ENCODE results near the gene EIF3L.

The EIF3L gene

GRCh38 chr22:37906364-37907008 is 57.3 kb downstream of the EIF3L start:
- peak in 3 of 6 experiments; percentile 26 to 47 (median 30) for DNase-seq

DNA sequence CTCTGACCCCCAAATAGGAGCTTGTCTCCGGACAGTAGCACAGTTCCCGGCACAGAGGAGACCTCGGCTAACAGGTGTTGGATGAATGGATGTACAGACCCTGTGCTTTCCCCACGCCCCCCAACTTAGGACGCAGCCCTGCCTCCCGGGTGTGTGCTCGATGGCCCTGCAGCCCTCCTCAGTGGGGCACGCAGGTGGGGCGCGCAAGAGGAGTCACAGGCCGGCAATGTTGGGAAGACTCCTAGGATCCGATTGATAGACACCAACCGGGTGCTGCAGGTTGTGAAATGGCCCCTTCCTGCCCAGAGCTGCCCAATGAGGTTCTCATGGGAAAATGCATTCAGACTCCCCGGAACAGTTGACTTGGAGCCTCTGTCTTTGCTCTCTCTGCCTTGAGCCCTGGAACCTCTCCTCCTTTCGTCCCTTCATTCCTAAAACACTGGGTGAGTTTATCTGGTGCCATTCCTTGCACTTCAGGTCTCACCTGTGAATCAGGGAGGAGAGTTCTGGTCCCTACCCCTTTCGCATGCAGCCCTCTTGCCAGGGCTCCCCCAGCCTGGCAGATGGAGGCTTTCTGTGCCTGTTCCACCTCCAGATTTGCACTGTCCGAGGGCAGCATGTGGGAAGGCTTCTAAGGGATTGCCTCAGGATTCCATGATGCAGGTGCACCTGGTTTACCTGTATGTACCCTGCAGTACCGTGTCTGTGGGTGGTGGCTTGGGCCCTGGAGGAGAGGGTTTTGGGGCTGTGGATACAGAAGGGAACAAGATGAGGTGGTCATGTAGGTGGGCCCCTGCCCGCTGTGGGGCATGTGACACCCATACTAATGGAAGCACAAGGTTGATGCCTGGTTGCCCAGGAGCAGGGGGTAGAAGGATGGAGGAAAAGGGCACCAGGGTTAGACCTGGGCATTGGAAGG is 58.1 kb downstream of the EIF3L start:
- DNase-seq: no peak

DNA sequence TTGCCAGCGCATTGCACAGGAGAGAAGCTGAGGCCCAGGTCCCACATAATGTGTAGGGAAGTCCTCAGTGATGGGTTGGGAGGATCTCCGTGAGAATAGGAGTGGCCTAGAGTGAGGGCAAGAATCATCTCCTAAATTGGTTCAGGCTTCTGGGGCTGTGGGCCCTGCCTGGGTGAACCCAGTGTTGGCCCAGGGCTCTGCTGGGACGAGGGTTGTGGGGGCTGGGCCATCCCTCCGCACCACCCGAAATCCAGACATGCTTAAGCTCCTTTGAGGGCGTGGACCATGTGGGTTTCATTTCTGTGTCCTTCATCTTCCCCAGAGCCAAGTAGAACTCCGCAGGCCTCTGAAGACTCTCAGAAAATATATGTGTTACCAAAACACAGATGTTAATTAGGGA is 60.5 kb downstream of the EIF3L start:
- no peak for DNase-seq

GRCh38 chr22:37910890-37911672 is 61.9 kb downstream of the EIF3L start:
- DNase-seq: no peak

DNA sequence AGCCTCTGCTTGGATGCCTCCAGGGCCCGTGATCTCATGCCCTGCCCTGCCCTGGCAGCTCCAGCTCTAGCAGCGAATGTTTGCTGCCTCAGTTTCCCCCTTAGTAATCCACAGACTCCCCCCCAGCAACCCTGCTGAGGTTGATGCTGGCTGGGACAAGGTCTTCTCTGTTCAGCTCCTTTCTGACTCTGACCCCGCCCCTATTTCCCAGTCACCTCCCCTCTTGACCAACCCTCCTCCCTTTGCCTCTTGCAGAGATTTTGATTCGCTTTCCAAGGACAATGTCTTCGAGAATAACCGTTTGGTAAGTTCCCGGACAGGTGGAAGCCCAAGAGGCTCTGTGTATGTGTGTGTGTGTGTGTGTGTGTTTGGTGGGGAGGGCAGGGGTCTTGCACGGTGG is 62.5 kb downstream of the EIF3L start:
- DNase-seq: no peak

GRCh38 chr22:37912171-37912570 is 63.0 kb downstream of the EIF3L start:
- DNase-seq: no peak

GRCh38 chr22:37913233-37913721 is 64.1 kb downstream of the EIF3L start:
- DNase-seq: no peak

- no peak for DNase-seq
Measured at GRCh38 chr22:37916311-37916710, 67.1 kb downstream of the EIF3L start.

DNA sequence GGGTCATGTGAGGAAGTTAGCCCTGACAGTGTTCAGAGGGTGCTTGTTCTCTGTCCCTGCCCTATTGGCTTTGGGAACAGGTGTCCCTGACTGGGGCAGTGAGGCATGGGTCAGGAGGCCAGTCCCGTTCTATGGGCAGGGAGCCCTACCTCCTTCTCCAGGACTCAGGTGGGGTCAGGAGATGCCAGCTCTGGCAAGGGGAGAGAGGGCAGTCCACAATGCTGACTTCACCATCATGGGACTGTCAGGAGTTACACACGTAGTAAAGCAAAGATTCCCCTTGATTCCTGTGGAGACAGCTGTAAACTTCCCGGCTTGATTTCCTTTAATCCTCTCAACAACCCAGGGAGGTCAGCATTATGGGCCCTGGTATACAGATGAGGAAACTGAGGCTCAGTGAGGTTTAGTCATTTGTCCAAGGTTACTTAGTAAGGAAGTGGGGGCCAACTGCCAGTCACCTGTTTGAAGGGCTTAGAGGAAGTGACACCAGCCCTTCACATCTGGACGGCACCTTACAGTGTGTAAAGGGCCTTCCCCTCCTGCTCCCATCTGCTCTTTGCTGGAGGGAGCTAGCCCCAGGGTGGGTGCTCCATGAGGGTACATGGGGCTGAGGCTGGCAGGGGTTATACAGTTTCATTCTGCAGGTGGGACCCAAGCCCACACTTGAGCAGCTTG is 68.8 kb downstream of the EIF3L start:
- DNase-seq: no peak

DNA sequence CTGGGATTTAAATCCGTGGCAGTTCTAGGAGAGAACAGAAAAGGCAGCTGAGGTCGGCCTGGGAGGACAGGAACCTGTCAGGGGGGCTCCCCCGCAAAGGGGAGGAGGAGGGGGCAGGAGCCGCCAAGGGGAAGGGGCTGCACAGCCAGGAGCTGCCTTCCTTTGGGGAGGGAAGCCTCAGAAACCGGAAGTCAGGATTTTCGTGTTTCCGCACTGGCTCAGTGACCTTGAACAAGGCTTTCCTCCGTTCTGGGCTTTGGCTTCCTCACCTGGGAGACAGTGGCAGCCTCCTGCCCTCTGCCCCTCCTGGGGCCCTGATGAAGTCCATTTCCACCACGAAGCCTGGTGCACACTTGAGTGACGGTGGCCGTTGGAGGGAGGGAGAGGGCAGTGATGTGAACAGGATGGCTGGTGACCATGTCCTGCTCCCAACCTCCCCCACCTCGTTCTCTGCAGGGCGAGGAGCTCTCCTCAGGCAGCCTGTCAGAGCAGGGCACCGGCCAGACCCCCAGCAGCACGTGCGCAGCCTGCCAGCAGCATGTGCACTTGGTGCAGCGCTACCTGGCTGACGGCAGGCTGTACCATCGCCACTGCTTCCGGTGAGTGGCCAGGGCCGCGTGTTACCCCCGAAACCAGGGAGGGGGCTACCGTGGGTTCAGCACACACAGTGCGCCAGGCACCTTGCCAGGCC is 69.5 kb downstream of the EIF3L start:
- DNase-seq: no peak

DNA sequence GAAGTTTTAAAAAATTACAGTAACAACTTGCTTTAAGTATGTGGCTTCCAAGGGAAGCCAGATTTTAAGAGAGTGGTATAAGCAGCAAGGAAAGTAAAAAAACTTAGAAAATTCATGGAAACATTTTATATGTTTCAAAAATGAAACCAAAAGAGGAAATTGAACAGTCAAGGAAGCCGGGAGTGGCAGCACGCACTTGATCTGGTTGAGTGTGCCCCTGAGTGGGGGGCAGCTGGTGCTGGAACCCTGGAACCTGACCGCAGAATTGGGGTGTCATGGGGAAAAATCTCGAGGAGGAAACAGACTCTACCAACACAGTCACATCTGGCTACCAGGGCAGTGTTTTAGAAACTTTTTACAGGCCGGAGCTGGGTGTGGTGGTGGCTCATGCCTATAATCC is 70.9 kb downstream of the EIF3L start:
- no peak for DNase-seq

DNA sequence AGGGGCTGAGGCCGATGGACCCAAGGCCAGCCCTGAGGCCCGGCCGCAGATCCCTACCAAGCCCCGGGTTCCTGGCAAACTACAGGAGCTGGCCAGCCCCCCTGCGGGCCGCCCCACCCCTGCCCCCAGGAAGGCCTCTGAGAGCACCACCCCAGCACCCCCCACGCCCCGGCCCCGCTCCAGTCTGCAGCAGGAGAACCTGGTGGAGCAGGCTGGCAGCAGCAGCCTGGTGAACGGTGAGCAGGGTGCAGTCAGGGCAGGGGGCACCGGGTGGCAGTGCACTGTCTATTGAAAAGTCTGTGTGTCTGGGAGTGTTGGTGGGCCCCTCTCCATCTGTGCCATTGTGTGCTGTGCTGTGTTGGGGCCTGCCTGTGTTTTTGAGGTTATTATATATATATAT is 73.0 kb downstream of the EIF3L start:
- no peak for DNase-seq

DNA sequence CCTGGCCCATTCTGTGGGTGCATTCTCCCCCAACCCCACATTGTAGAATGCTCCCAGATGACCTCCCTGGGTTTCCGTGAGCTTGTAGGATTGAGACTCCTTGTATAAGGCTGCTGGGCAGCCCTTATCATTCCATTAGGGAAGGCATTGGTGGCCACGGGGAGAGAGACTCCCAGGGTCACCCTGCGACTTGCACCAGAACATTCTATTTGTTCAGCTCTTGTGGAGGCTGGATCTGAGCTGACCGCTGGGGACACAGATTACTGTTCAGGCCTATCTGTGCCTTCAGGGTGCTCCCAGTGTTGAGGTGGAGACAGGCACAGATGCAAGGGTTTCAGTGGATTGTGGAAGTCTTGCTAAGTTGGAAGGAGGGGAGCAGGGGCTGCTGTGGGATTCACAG is 74.7 kb downstream of the EIF3L start:
- no peak for DNase-seq

GRCh38 chr22:37924386-37925065 is 75.3 kb downstream of the EIF3L start:
- no peak for DNase-seq

- no peak for DNase-seq
Measured at GRCh38 chr22:37925330-37925729, 76.1 kb downstream of the EIF3L start.

DNA sequence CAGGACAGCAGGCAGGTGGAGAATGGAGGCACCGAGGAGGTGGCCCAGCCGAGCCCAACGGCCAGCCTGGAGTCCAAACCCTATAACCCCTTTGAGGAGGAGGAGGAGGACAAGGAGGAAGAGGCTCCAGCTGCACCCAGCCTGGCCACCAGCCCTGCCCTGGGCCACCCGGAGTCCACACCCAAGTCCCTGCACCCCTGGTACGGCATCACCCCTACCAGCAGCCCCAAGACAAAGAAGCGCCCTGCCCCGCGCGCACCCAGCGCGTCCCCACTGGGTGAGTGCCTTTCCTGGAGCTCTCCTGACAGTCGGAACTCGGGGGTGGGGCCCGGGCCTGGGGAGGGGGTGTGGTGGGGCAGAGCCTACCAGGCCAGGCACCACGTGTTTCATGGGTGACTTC is 76.5 kb downstream of the EIF3L start:
- no peak for DNase-seq

- DNase-seq: no peak
Measured at GRCh38 chr22:37926358-37926757, 77.1 kb downstream of the EIF3L start.

DNA sequence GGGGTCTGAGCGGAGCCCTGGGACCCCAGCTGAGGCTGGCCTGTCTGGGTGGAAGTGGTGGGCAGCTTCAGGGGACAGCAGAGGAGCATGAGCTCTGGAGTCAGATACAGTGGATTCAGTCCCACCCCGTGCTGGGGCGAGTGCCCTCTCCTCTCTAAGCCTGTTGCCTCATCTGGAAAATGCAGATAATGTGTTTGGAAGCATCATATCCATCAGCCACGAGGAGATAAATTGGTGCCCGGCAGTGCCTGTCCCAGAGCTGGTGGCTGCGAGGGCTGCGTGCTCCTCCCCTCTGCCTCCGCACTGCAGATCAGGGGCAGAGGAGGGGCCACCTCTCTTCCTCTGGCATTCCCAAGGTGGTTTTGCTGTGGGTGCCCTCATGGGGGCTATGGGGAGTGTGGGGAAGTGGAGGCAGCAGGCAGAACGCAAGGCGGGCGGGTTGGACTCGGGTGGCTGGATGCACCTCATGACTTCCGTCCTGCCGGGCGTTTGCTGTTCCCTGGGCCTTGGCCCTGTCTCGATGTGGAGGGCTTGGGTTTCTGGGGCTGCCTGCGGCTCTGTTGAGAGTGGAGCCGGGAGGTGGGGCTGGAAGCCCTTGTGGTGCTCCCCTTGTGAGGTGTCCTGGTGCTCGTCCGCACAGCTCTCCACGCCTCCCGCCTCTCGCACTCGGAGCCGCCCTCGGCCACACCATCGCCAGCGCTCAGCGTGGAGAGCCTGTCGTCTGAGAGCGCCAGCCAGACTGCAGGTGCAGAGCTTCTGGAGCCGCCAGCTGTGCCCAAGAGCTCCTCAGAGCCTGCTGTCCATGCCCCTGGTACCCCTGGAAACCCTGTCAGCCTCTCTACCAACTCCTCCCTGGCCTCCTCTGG is 77.8 kb downstream of the EIF3L start:
- no peak for DNase-seq

- DNase-seq: no peak
Measured at GRCh38 chr22:37927637-37927936, 78.4 kb downstream of the EIF3L start.

DNA sequence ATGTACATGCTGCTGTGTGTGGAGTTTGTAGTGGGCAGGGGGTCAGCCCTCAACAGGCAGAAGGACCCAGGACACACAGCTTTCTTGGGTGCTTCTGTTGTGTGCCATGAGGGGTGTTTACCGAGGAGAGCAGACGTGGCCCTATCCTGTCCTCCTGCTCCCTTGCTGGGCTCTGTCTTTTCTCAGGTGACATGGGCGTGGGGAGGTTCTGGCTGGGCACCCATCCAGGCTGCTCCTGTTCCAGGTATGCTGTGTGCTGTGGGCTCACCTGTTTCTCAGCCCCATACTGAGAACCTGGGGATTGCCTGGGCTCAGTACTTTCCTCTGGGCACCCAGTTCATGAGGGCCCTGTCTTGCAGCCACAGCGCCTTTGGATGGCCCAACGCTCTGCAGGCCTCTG is 80.2 kb downstream of the EIF3L start:
- DNase-seq: no peak

Data from stimulated activated naive CD4-positive, alpha-beta T cell (primary cell).